GM18511 (cell line): ENCODE results near the gene VPS50.

Experiments used
- ATAC-seq: cut with Tn5 transposase; IDR thresholded peaks from one replicate; pipeline ENCODE4 v1.9.1; 2021; ENCODE audit warnings: mild to moderate bottlenecking, moderate library complexity; ENCODE audit not compliant: unreplicated experiment

The VPS50 gene

GRCh38 chr7:93407239-93407638 is 175.1 kb downstream of the VPS50 start:
- ATAC-seq = no peak

DNA sequence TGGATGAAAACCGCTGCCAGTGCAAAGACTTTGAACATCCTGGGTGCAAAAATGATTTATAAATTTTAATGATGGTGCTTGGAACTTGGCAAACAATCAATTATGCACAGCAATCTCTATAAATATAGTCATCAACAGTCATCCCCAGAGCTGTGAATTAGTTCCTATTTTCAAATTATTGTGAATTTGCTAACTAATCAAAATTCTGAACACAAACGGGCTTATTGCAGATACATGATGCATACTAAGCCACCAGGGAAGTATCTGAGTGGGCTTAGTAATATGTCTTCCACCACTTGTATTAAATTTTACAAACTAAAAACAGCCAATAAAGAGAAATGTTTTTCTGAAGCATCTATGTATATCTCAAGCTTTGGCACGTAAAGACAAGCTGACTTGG is 177.2 kb downstream of the VPS50 start:
- ATAC-seq = no peak
